ENCODE measurements around the gene TRIM39.

DNA sequence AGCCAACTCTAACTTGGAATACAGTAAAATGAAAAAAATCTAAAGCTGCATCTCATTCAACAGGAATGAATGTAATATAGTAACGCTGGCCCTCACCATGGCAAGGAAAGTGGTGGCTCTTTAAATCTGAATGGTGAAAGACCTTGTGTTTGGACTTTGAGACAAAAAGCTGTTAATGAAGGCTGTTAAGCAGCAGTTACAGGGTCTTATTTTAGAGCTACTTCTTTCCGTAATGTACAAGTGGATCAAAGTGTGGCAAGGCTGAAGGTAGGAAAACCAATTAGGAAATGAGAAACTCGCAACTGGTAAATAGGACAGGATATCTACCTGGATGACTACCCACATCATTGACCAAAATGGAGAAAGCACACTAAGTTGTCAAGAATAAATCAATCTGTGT lies 11.6 kb upstream of the TRIM39 start:
- TF ChIP-seq GATA2 (IDR thresholded peaks at IDR 0.05; ENCODE audit: low read depth, low read length) (no peak), GATA3 (IDR thresholded peaks at IDR 0.05; ENCODE audit: low read depth, low read length) (no peak)

Data from SH-SY5Y (cell line).